Measurements from ENCODE around the gene INKA2.
"Not testable (repeated sequence)": the region's sequence is repeated elsewhere in the genome, so short reads cannot be mapped to it uniquely, and the experiment has no call there.

- TF ChIP-seq CTCF (IDR thresholded peaks at IDR 0.05; ENCODE audit: low read length); EZH2 (optimal IDR thresholded peaks at IDR 0.05; ENCODE audit: low read depth, low read length); EZH2phosphoT487 (IDR thresholded peaks at IDR 0.05; ENCODE audit: low read length): not testable (repeated sequence)
Measured at GRCh38 chr1:111742292-111742691, 3.1 kb upstream of the INKA2 start.

All from MM.1S (cell line).